RPMI7951 (cell line): ENCODE results near the gene IGHMBP2. TPM values are rescaled to one million over a fixed set of nuclear protein-coding genes. Genes with fewer than 3 reads are reported as not detected.
A peak's percentile ranks its signal among the peaks of the same experiment; 100 is the strongest.

Source experiments
- DNase-seq: peaks from one replicate; pipeline ENCODE4 v3.0.0-alpha.2; 2012; ENCODE audit warnings: low read depth
- total RNA-seq: library from RNA; depleted of rRNA; stranded (reverse); fragments of >200 nt; shearing (Covaris generic); gene quantifications from 2 replicates; pipeline ENCODE4 v1.2.3, GENCODE V29; 2014

Gene IGHMBP2
- total RNA-seq, 1 experiment from 2014 or later, result 5.4 TPM

- DNase-seq, result no peak
Measured at GRCh38 chr11:68890490-68891231, 13.0 kb upstream of the IGHMBP2 start.

DNA sequence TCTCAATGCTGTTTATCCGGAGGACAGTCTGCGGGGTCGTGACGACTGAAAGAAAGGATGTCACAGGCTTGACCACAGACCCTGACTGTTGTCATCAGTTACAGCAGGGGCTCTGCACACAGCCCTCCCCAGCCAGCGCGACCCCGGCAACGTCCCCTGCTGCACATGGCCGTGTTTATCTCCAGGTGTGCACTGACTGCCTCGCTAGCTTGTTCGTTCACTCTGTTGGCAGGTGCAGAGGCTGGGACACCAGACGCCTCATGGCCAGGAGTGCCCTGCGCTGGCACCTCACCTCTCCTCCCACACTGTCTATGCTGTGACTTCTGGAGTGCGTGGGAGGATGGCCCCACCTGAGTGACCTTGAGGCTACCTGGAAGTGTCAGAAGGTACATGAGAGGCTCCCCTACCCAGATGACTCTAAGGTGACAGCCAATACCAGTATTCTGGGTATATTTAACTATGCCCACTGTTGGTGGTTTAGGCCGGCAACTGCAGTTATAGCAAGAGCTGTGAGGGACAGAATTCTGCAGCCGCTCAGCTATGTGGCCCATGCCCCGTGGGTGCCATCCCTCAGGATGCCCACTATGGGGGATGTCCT is 12.2 kb upstream of the IGHMBP2 start:
- DNase-seq, result no peak

DNA sequence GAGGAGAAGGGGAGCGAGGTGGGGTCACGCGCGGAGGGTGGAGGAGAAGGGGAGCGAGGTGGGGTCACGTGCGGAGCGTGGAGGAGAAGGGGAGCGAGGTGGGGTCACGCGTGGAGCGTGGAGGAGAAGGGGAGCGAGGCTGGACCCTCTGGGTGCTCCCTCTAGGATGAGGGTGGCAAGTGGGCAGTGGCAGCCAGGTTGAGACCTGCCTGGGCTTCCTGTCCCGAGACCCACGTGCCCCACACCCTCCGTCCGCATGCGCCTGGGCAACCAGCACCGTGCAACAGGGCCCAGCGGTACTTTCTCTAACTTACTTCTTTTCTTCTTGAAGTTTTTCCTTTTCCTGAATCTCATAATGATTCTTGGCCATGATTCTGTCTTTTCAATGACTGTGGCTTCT is 11.1 kb upstream of the IGHMBP2 start:
- no peak for DNase-seq

DNA sequence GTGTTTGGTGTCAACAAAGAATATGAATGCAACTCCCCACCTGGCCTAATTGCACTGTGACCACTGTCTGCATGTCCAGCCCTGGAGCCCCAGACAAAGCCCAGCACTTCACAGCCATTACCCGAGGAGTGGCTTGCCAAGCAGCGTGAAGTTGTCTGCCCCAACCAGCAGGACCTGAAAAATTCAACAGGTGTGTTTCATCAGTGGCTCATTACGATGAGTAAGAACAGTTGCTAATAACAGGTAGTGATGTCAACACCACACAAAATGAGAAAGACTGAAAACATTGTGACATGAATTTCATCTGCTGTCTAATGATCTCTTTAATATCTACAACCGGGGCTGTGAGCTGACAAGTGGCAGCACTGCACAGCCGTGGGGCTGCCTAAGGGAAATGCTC is 10.4 kb upstream of the IGHMBP2 start:
- DNase-seq, result no peak

- DNase-seq, result no peak
Measured at GRCh38 chr11:68896171-68896959, 7.3 kb upstream of the IGHMBP2 start.

DNA sequence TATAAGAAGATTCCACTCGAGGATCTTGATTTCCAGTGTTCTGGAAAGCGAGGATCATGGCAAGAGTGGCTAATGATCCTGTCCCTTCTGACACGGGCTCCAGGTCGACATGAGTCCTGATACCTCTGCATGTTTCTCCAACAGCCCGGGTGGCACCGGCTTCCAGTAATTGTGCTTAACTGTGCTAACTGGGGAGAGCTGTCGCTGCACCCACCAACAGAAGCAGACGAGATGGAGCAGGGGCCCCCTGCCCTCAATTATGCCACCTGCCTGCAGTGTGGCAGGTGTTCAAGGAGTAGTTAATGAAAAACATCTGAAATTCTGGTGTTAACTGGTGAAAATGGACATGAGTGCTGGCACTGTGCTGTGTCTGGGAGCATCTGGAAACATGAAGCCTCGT is 6.2 kb upstream of the IGHMBP2 start:
- DNase-seq, result no peak

DNA sequence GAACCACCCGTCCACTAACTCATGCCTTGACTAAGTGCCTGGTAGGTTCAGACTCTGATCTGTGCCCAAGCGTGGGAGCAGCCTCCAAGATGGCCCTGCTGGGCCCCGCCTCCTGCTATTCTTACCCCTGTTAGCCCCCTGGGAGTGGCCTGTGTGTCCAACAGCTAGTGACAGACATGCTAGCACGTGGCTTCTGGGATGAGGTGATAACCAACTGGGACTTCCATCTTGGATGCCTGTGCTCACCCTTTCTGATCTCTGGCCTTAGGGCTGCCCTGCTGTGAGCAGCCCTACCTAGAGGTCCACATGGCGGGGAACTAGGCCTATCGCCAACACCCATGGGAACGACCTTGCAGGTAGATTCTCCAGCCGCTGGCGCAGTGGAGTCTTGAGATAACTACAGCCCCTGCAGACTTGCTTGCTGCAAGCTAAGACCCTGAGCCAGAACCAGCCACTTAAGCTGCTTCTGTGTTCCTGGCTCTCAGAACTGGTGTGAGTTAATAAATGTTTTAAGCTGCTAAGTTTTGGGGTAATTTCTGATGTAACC is 2.8 kb upstream of the IGHMBP2 start:
- DNase-seq, result no peak

- peak; percentile 43 for DNase-seq
Measured at GRCh38 chr11:68904248-68904847, 657 bp downstream of the IGHMBP2 start.

GRCh38 chr11:68905421-68906360 is 2.0 kb downstream of the IGHMBP2 start:
- no peak for DNase-seq

DNA sequence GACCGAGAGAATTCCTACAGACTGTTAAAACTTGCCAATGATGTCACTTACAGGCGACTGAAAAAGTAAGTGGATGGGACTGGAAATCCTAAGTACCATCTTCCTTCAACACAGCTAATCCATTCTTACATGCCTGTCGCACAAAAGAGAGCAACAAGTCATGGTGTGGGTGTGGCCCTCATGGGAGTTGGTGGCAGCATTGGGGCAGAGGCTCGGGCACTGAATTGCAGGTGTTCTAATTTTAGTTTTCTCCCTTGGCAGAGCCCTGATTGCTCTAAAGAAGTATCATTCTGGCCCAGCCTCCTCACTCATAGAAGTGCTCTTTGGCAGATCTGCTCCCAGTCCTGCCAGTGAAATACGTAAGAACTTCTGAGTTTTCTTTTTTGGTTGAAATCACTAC is 4.6 kb downstream of the IGHMBP2 start:
- no peak for DNase-seq

- no peak for DNase-seq
Measured at GRCh38 chr11:68910965-68911364, 7.3 kb downstream of the IGHMBP2 start.

DNA sequence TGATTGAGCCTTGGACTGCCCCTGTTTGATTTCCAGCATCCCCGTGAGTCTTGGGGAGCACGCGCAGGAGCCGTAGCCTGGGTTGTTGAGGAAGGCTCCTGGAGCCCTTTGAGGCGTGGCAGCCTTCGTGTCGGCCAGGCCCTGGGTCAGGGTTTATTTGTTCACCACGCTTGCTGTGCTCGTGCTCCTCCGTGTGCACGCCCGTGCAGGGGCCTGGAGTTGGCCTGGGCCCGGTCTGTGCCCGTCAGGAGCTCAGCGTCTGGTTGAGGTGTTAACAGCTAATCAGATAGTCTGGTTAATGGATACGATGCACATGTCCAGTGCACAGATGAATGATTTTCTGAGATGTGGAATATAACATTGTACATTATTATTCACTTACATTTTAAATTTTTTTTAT is 8.0 kb downstream of the IGHMBP2 start:
- no peak for DNase-seq

- DNase-seq, result no peak
Measured at GRCh38 chr11:68912254-68912653, 8.6 kb downstream of the IGHMBP2 start.

GRCh38 chr11:68913188-68913587 is 9.5 kb downstream of the IGHMBP2 start:
- no peak for DNase-seq

DNA sequence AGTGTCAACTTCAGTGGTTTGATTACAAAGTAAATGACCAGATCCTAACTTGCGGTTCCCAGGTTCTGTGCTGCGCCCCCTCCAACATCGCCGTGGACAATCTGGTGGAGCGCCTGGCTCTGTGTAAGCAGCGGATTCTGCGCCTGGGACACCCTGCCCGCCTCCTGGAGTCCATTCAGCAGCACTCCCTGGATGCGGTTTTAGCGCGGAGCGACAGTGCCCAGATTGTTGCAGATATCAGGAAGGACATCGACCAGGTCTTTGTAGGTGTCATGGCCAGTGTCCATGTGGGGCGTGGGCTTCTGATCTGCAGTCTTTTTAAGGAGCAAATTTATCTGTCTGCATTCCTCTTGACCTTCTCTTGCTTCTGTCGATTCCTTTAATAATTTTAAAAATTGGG is 11.1 kb downstream of the IGHMBP2 start:
- DNase-seq, result no peak

GRCh38 chr11:68916439-68916838 is 12.7 kb downstream of the IGHMBP2 start:
- DNase-seq, result no peak

- no peak for DNase-seq
Measured at GRCh38 chr11:68923614-68924013, 19.9 kb downstream of the IGHMBP2 start.

DNA sequence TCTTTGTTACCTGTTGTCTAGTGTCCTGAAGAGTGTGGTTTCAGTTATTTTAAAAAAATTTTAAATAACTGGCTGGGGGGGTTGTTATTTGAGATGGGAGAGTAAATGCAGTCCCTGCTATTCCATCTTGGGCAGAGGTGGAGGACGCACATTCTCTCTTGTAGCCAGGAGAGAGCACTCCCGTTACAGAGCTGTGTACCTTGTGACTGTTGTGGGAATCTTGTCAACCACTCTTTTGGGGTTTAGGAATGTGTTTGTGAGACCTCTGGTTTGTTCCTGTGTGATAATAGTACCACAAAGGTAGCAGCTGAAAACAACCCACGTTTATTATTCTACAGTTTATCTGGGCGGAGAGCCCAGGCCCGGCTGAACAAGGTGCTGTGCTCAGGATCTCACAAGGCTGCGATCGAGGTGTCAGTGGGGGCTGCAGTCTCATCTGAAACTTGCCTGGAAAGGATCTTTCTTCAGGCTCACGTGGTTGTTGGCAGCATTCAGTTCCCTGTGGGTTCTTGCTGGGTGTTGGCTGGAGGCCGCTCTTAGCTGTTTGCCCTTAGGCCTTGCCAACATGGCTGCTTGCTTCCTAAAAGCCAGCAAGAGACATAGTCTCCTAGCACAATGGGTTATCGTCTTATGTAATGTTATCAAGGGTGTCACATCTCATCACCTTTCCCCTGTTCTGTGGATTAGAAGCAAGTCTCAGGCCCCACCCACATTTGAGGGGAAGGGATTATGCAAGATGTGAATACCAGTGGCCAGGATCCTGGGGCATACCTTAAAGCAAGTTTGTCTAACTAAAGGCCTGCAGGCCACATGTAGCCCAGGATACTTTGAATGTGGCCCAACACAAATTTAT is 20.6 kb downstream of the IGHMBP2 start:
- DNase-seq, result no peak

- no peak for DNase-seq
Measured at GRCh38 chr11:68925611-68926010, 21.9 kb downstream of the IGHMBP2 start.
